ENCODE data around the gene CCDC88C. TPM values are rescaled to one million over a fixed set of nuclear protein-coding genes. Genes with fewer than 3 reads are reported as not detected.

Gene CCDC88C
- polyA plus RNA-seq, 1 donor (not counting 4 experiments of a cell fraction or from before 2014, with no cell fraction given), result 2.4 TPM

DNA sequence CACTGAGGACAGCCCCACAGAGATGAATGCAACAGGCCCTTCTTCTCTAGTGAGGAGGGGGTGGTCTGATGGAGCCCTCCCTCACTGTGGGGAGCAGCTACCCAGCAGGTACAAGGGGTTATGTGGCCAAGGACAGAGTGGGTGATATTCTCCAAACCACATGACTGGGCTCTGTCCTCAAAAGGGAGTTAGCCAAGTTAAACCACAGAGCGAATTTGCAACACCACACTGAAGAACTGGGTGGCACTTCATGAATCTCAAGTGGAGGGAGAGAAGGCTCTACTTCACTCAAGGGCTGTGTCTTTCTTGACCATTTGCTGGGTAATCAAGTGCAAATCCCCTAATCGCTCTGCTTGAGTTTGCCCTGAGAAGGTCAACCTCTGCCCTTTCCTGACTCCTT lies 185.6 kb downstream of the CCDC88C start:
- H3K9me1 ChIP-seq (ENCODE audit: control insufficient read depth, extremely low read depth, insufficient read depth, low read length), result no peaks in the 10 kb centered on the region
- DNase-seq (ENCODE audit: low read depth, low spot score) (no peak), FAIRE-seq (no peak)
- H2AFZ ChIP-seq (ENCODE audit: control insufficient read depth, low read length), result no peak overlapping the region
- H3K9ac ChIP-seq (ENCODE audit: control insufficient read depth, extremely low read depth, insufficient read depth, low read length), result no peak overlapping the region
- no peak overlapping the region for H3K4me2 ChIP-seq (ENCODE audit: control insufficient read depth, extremely low read depth, insufficient read depth, low read depth, low read length)
- H4K20me1 ChIP-seq (ENCODE audit: control insufficient read depth, extremely low read depth, insufficient read depth, low read length), result no peaks in the 10 kb centered on the region
- no peaks in the 10 kb centered on the region for H3K9me3 ChIP-seq (ENCODE audit: control insufficient read depth, low read depth, low read length)
- H3K4me3 ChIP-seq (ENCODE audit: control insufficient read depth in 2 of 3, extremely low read depth in 1 of 3, insufficient read depth in 2 of 3, low read depth in 1 of 3, low read length in 3 of 3), result no peak overlapping the region
- TF ChIP-seq EZH2 (IDR thresholded peaks at IDR 0.05; ENCODE audit: low read length), result no peak
- TF ChIP-seq, protein P1, sequence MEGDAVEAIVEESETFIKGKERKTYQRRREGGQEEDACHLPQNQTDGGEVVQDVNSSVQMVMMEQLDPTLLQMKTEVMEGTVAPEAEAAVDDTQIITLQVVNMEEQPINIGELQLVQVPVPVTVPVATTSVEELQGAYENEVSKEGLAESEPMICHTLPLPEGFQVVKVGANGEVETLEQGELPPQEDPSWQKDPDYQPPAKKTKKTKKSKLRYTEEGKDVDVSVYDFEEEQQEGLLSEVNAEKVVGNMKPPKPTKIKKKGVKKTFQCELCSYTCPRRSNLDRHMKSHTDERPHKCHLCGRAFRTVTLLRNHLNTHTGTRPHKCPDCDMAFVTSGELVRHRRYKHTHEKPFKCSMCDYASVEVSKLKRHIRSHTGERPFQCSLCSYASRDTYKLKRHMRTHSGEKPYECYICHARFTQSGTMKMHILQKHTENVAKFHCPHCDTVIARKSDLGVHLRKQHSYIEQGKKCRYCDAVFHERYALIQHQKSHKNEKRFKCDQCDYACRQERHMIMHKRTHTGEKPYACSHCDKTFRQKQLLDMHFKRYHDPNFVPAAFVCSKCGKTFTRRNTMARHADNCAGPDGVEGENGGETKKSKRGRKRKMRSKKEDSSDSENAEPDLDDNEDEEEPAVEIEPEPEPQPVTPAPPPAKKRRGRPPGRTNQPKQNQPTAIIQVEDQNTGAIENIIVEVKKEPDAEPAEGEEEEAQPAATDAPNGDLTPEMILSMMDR (optimal IDR thresholded peaks at IDR 0.05 in 1 of 3, IDR thresholded peaks at IDR 0.05 in 1 of 3, conservative IDR thresholded peaks at IDR 0.05 in 1 of 3; ENCODE audit: extremely low read depth in 1 of 3, insufficient read depth in 2 of 3, low read length in 3 of 3), result no peak
- dilution Hi-C loops (cut with MboI; ENCODE audit: extremely low pct_ligation_motif_present, low sequenced_read_pairs), result no loop called here
- H3K4me1 ChIP-seq (ENCODE audit: control insufficient read depth, extremely low read depth, insufficient read depth, low read length), result peaks cover 31% of the 10 kb centered on the region
- H3K27ac ChIP-seq (ENCODE audit: control insufficient read depth, insufficient read depth, low read length), result no peak overlapping the region
- no peaks in the 10 kb centered on the region for H3K79me2 ChIP-seq (ENCODE audit: control insufficient read depth, insufficient read depth, low read length)
- no peaks in the 10 kb centered on the region for H3K27me3 ChIP-seq (ENCODE audit: control insufficient read depth, extremely low read depth, insufficient read depth, low read length)
- H3K36me3 ChIP-seq (ENCODE audit: control insufficient read depth in 2 of 2, extremely low read depth in 1 of 2, insufficient read depth in 2 of 2, low read length in 2 of 2), result no peaks in the 10 kb centered on the region

DNA sequence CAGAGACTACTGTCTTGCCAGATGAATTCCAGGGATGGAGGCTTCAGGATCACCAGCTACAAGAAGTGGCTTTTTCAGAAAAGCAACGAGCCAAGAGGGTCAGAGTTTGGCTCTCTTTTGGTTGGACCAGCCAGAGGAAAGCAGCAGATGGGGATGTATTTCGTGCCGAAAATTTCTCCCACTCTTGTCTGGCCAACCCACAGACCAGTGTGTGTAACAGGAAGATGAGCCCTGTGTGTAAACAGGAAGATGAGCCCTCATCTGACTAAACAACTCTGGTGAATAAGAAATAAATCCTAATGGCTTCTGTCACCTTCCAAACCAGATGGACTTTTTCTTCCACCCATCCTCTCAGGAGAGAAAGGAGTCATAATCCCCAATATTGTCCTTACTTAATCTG lies 186.2 kb downstream of the CCDC88C start:
- Histone ChIP-seq H3K9ac (ENCODE audit: control insufficient read depth, extremely low read depth, insufficient read depth, low read length) (no peak overlapping the region), H3K4me1 (ENCODE audit: control insufficient read depth, extremely low read depth, insufficient read depth, low read length) (peaks cover 31% of the 10 kb centered on the region), H2AFZ (ENCODE audit: control insufficient read depth, low read length) (no peak overlapping the region), H3K4me2 (ENCODE audit: control insufficient read depth, extremely low read depth, insufficient read depth, low read depth, low read length) (no peak overlapping the region), H3K79me2 (ENCODE audit: control insufficient read depth, insufficient read depth, low read length) (no peaks in the 10 kb centered on the region), H3K9me3 (ENCODE audit: control insufficient read depth, low read depth, low read length) (no peaks in the 10 kb centered on the region), H3K27me3 (ENCODE audit: control insufficient read depth, extremely low read depth, insufficient read depth, low read length) (no peaks in the 10 kb centered on the region), H3K4me3 (ENCODE audit: control insufficient read depth in 2 of 3, extremely low read depth in 1 of 3, insufficient read depth in 2 of 3, low read depth in 1 of 3, low read length in 3 of 3) (no peak overlapping the region), H3K27ac (ENCODE audit: control insufficient read depth, insufficient read depth, low read length) (no peak overlapping the region), H4K20me1 (ENCODE audit: control insufficient read depth, extremely low read depth, insufficient read depth, low read length) (no peaks in the 10 kb centered on the region), H3K9me1 (ENCODE audit: control insufficient read depth, extremely low read depth, insufficient read depth, low read length) (no peaks in the 10 kb centered on the region), H3K36me3 (ENCODE audit: control insufficient read depth in 2 of 2, extremely low read depth in 1 of 2, insufficient read depth in 2 of 2, low read length in 2 of 2) (no peaks in the 10 kb centered on the region)
- TF ChIP-seq, protein P1 (optimal IDR thresholded peaks at IDR 0.05 in 1 of 3, IDR thresholded peaks at IDR 0.05 in 1 of 3, conservative IDR thresholded peaks at IDR 0.05 in 1 of 3; ENCODE audit: extremely low read depth in 1 of 3, insufficient read depth in 2 of 3, low read length in 3 of 3), result no peak
- no peak for TF ChIP-seq EZH2 (IDR thresholded peaks at IDR 0.05; ENCODE audit: low read length)
- DNase-seq (ENCODE audit: low read depth, low spot score), result no peak
- FAIRE-seq, result no peak
- dilution Hi-C loops (cut with MboI; ENCODE audit: extremely low pct_ligation_motif_present, low sequenced_read_pairs), result no loop called here

Data from keratinocyte (primary cell).